ENCODE results near the gene CENPK. TPM values are rescaled to one million over a fixed set of nuclear protein-coding genes. Genes with fewer than 3 reads are reported as not detected.
A peak's percentile ranks its signal among the peaks of the same experiment; 100 is the strongest.

Gene CENPK
- polyA plus RNA-seq, 1 donor from 2014 or later: 5.6 TPM

DNA sequence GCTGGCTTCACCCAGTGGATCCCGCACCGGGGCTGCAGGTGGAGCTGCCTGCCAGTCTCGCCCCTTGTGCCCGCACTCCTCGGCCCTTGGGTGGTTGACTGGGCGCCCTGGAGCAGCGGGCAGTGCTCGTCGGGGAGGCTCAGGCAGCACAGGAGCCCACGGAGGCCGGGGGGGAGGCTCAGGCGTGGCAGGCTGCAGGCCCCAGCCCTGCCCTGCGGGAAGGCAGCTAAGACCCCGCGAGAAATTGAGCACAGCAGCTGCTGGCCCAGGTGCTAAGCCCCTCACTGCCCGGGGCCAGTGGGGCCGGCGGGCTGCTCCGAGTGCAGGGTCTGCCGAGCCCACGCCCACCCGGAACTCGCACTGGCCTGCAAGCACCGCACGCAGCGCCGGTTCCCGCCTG is 77.6 kb downstream of the CENPK start:
- Histone ChIP-seq H3K27ac (ENCODE audit: low read length) (no peak overlapping the region), H3K9ac (ENCODE audit: low read length) (no peak overlapping the region), H4K20me1 (ENCODE audit: insufficient read depth) (no peaks in the 10 kb centered on the region), H2AFZ (ENCODE audit: low read depth, low read length) (no peak overlapping the region), H3K9me3 (ENCODE audit: low read length) (no peaks in the 10 kb centered on the region), H3K27me3 (ENCODE audit: insufficient read depth, low read depth, low read length) (peaks cover 3% of the 10 kb centered on the region), H3K4me2 (ENCODE audit: low read length) (no peak overlapping the region), H3K79me2 (replicated peaks; ENCODE audit: insufficient read depth, low read length) (no peaks in the 10 kb centered on the region), H3K36me3 (ENCODE audit: insufficient read depth, low read length) (no peaks in the 10 kb centered on the region), H3K9me2 (ENCODE audit: insufficient read depth, low read length) (no peaks in the 10 kb centered on the region), H3K4me3 (ENCODE audit: low read length) (no peak overlapping the region), H3F3A (ENCODE audit: insufficient read depth, low read length, poor library complexity, severe bottlenecking) (no peaks in the 10 kb centered on the region)
- no peak for TF ChIP-seq TAF1 (IDR thresholded peaks at IDR 0.05; ENCODE audit: low read depth)
- TF ChIP-seq SMC3 (conservative IDR thresholded peaks at IDR 0.05; ENCODE audit: poor library complexity): no peak
- TF ChIP-seq, protein P1, sequence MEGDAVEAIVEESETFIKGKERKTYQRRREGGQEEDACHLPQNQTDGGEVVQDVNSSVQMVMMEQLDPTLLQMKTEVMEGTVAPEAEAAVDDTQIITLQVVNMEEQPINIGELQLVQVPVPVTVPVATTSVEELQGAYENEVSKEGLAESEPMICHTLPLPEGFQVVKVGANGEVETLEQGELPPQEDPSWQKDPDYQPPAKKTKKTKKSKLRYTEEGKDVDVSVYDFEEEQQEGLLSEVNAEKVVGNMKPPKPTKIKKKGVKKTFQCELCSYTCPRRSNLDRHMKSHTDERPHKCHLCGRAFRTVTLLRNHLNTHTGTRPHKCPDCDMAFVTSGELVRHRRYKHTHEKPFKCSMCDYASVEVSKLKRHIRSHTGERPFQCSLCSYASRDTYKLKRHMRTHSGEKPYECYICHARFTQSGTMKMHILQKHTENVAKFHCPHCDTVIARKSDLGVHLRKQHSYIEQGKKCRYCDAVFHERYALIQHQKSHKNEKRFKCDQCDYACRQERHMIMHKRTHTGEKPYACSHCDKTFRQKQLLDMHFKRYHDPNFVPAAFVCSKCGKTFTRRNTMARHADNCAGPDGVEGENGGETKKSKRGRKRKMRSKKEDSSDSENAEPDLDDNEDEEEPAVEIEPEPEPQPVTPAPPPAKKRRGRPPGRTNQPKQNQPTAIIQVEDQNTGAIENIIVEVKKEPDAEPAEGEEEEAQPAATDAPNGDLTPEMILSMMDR (IDR thresholded peaks at IDR 0.05; ENCODE audit: poor library complexity, severe bottlenecking): no peak
- no peak for TF ChIP-seq POLR2AphosphoS5 (IDR thresholded peaks at IDR 0.05)
- TF ChIP-seq, protein P2, sequence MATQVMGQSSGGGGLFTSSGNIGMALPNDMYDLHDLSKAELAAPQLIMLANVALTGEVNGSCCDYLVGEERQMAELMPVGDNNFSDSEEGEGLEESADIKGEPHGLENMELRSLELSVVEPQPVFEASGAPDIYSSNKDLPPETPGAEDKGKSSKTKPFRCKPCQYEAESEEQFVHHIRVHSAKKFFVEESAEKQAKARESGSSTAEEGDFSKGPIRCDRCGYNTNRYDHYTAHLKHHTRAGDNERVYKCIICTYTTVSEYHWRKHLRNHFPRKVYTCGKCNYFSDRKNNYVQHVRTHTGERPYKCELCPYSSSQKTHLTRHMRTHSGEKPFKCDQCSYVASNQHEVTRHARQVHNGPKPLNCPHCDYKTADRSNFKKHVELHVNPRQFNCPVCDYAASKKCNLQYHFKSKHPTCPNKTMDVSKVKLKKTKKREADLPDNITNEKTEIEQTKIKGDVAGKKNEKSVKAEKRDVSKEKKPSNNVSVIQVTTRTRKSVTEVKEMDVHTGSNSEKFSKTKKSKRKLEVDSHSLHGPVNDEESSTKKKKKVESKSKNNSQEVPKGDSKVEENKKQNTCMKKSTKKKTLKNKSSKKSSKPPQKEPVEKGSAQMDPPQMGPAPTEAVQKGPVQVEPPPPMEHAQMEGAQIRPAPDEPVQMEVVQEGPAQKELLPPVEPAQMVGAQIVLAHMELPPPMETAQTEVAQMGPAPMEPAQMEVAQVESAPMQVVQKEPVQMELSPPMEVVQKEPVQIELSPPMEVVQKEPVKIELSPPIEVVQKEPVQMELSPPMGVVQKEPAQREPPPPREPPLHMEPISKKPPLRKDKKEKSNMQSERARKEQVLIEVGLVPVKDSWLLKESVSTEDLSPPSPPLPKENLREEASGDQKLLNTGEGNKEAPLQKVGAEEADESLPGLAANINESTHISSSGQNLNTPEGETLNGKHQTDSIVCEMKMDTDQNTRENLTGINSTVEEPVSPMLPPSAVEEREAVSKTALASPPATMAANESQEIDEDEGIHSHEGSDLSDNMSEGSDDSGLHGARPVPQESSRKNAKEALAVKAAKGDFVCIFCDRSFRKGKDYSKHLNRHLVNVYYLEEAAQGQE (IDR thresholded peaks at IDR 0.05; ENCODE audit: borderline replicate concordance): no peak
- no peak for TF ChIP-seq MXI1 (conservative IDR thresholded peaks at IDR 0.05; ENCODE audit: poor library complexity, severe bottlenecking)
- no peak for TF ChIP-seq RAD21 (conservative IDR thresholded peaks at IDR 0.05)
- TF ChIP-seq EP300 (conservative IDR thresholded peaks at IDR 0.05; ENCODE audit: poor library complexity, severe bottlenecking): no peak
- TF ChIP-seq EZH2 (IDR thresholded peaks at IDR 0.05; ENCODE audit: borderline replicate concordance, insufficient read depth, low read length, poor library complexity, severe bottlenecking): no peak

DNA sequence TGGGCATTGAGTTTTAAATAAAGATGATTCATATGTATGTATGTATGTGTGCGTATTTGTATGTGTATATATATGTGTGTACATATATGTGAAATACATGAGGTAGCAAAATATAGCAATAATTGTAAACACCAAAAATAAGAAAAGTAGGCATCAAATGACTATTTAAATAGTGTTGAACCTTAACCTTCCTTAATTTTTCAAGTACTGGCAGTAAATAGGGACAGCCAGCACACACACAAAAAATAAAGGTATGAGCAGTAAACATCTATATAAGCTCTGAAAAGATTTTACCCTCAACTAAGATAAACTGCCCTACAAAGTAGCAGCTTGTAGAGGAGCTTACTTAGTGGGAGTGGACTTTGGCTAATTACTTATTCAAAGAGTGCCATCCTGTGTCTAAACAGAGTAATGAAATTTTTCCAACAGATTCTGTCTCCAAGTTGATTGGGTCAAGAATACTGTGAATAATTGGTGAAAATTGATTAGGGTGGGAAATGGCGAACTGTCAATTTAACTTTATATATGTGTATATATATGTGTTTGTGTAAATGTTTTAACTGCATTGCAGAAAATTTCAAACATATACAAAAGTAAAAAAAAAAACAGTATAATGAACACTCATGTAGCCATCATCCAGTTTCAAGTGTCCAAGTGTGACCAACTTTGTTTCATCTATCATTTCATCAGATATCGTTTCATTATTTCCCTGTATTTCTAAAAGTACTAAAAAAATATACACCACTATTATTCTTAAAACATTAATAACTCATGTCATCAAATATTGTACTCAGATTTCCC is 79.2 kb downstream of the CENPK start:
- H3K4me2 ChIP-seq (ENCODE audit: low read length): no peak overlapping the region
- H4K20me1 ChIP-seq (ENCODE audit: insufficient read depth): no peaks in the 10 kb centered on the region
- no peak overlapping the region for H3K27ac ChIP-seq (ENCODE audit: low read length)
- H3F3A ChIP-seq (ENCODE audit: insufficient read depth, low read length, poor library complexity, severe bottlenecking): no peaks in the 10 kb centered on the region
- peak overlapping the region; percentile 63 for H3K4me3 ChIP-seq (ENCODE audit: low read length)
- no peaks in the 10 kb centered on the region for H3K9me2 ChIP-seq (ENCODE audit: insufficient read depth, low read length)
- peaks cover 4% of the 10 kb centered on the region for H3K79me2 ChIP-seq (replicated peaks; ENCODE audit: insufficient read depth, low read length)
- peaks cover 3% of the 10 kb centered on the region for H3K27me3 ChIP-seq (ENCODE audit: insufficient read depth, low read depth, low read length)
- H2AFZ ChIP-seq (ENCODE audit: low read depth, low read length): no peak overlapping the region
- no peaks in the 10 kb centered on the region for H3K9me3 ChIP-seq (ENCODE audit: low read length)
- H3K9ac ChIP-seq (ENCODE audit: low read length): no peak overlapping the region
- TF ChIP-seq, protein P2 (IDR thresholded peaks at IDR 0.05; ENCODE audit: borderline replicate concordance): no peak
- no peak for TF ChIP-seq EP300 (conservative IDR thresholded peaks at IDR 0.05; ENCODE audit: poor library complexity, severe bottlenecking)
- no peak for TF ChIP-seq POLR2AphosphoS5 (IDR thresholded peaks at IDR 0.05)
- no peak for TF ChIP-seq TAF1 (IDR thresholded peaks at IDR 0.05; ENCODE audit: low read depth)
- TF ChIP-seq MXI1 (conservative IDR thresholded peaks at IDR 0.05; ENCODE audit: poor library complexity, severe bottlenecking): no peak
- TF ChIP-seq RAD21 (conservative IDR thresholded peaks at IDR 0.05): peak; percentile 69
- peak; percentile 67 for TF ChIP-seq SMC3 (conservative IDR thresholded peaks at IDR 0.05; ENCODE audit: poor library complexity)
- TF ChIP-seq, protein P1 (IDR thresholded peaks at IDR 0.05; ENCODE audit: poor library complexity, severe bottlenecking): peak; percentile 61
- TF ChIP-seq EZH2 (IDR thresholded peaks at IDR 0.05; ENCODE audit: borderline replicate concordance, insufficient read depth, low read length, poor library complexity, severe bottlenecking): no peak
- no peaks in the 10 kb centered on the region for H3K36me3 ChIP-seq (ENCODE audit: insufficient read depth, low read length)
